ENCODE measurements around the gene COX6A2. TPM values are rescaled to one million over a fixed set of nuclear protein-coding genes. Genes with fewer than 3 reads are reported as not detected.

Gene COX6A2
- total RNA-seq, 1 donor: not detected

GRCh38 chr16:31458073-31458843 is 30.1 kb upstream of the COX6A2 start:
- H3K4me3 ChIP-seq (ENCODE audit: low read depth, low read length): peak overlapping the region; percentile 85
- peak; percentile 35 for DNase-seq (ENCODE audit: low read depth)
- TF ChIP-seq, protein P1, sequence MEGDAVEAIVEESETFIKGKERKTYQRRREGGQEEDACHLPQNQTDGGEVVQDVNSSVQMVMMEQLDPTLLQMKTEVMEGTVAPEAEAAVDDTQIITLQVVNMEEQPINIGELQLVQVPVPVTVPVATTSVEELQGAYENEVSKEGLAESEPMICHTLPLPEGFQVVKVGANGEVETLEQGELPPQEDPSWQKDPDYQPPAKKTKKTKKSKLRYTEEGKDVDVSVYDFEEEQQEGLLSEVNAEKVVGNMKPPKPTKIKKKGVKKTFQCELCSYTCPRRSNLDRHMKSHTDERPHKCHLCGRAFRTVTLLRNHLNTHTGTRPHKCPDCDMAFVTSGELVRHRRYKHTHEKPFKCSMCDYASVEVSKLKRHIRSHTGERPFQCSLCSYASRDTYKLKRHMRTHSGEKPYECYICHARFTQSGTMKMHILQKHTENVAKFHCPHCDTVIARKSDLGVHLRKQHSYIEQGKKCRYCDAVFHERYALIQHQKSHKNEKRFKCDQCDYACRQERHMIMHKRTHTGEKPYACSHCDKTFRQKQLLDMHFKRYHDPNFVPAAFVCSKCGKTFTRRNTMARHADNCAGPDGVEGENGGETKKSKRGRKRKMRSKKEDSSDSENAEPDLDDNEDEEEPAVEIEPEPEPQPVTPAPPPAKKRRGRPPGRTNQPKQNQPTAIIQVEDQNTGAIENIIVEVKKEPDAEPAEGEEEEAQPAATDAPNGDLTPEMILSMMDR (IDR thresholded peaks at IDR 0.05; ENCODE audit: insufficient read depth, low read length): peak; percentile 36

GRCh38 chr16:31456988-31457360 is 28.8 kb upstream of the COX6A2 start:
- peak overlapping the region; percentile 85 for H3K4me3 ChIP-seq (ENCODE audit: low read depth, low read length)
- TF ChIP-seq, protein P1 (IDR thresholded peaks at IDR 0.05; ENCODE audit: insufficient read depth, low read length): no peak
- no peak for DNase-seq (ENCODE audit: low read depth)

DNA sequence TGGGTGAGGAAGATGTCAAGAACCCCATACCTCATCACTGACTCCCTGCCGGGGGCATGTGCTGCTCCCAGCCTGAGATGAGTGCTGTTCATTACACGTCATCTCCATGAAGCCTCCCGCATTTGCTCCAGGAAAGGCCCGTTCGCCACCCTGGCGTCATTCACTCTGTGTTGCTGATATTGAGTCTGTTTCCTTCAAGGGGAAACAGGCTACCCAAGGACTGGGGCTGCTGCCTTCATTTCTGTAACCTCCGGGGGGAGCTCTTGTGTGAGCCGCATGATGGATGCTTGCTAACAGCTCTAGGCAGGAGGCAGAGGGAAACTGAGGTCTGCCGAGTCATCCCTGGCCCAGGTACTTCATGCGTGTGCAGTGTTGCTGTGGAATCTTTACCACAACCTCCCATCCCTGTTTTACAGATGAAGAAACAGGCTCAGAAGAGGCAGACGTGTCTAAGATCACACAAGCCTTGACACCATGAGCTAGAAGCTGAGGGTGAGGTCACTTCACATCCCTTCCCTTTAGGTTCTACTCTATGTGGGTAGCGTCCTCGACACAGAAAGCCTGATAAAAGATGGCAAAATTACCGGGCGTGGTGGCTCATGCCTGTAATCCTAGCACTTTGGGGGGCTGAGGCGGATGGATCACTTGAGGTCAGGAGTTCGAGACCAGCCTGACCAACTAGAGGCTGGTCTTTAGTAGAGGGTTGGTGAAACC is 27.6 kb upstream of the COX6A2 start:
- no peak overlapping the region for H3K4me3 ChIP-seq (ENCODE audit: low read depth, low read length)
- TF ChIP-seq, protein P1 (IDR thresholded peaks at IDR 0.05; ENCODE audit: insufficient read depth, low read length): peak; percentile 16
- no peak for DNase-seq (ENCODE audit: low read depth)

GRCh38 chr16:31453255-31454204 is 25.4 kb upstream of the COX6A2 start:
- peak; percentile 71 for DNase-seq (ENCODE audit: low read depth)
- TF ChIP-seq, protein P1 (IDR thresholded peaks at IDR 0.05; ENCODE audit: insufficient read depth, low read length): no peak
- peak overlapping the region; percentile 25 for H3K4me3 ChIP-seq (ENCODE audit: low read depth, low read length)

- TF ChIP-seq, protein P1 (IDR thresholded peaks at IDR 0.05; ENCODE audit: insufficient read depth, low read length): no peak
- no peak overlapping the region for H3K4me3 ChIP-seq (ENCODE audit: low read depth, low read length)
- DNase-seq (ENCODE audit: low read depth): peak; percentile 94
Measured at GRCh38 chr16:31452631-31453106, 24.5 kb upstream of the COX6A2 start.

GRCh38 chr16:31451681-31452351 is 23.7 kb upstream of the COX6A2 start:
- no peak overlapping the region for H3K4me3 ChIP-seq (ENCODE audit: low read depth, low read length)
- peak; percentile 51 for DNase-seq (ENCODE audit: low read depth)
- TF ChIP-seq, protein P1 (IDR thresholded peaks at IDR 0.05; ENCODE audit: insufficient read depth, low read length): peak; percentile 71
